Endodermal cell (in vitro differentiated cells): ENCODE measurements around the gene LCE2D. TPM values are rescaled to one million over a fixed set of nuclear protein-coding genes. Genes with fewer than 3 reads are reported as not detected.

Experiments used
- DNase-seq: peaks from one replicate; pipeline ENCODE4 v3.0.0-alpha.2; 2017
- H3K27ac ChIP-seq: 2 replicates; pipeline ENCODE4 v1.5.1; 2013; ENCODE audit warnings: mild to moderate bottlenecking, low read depth, low read length, moderate library complexity
- H3K27me3 ChIP-seq: 2 replicates; pipeline ENCODE4 v1.6.1; 2013; ENCODE audit warnings: mild to moderate bottlenecking, low read length, moderate library complexity; ENCODE audit not compliant: insufficient read depth, control insufficient read depth, poor library complexity, severe bottlenecking
- H3K36me3 ChIP-seq: 2 replicates; pipeline ENCODE4 v1.7.0; 2013; ENCODE audit warnings: mild to moderate bottlenecking, low read length, moderate library complexity; ENCODE audit not compliant: control insufficient read depth, insufficient read depth
- H3K4me1 ChIP-seq: one replicate; pipeline ENCODE4 v1.7.0; 2013; ENCODE audit warnings: low read length; ENCODE audit not compliant: control insufficient read depth, insufficient read depth
- H3K4me3 ChIP-seq: 2 replicates; pipeline ENCODE4 v1.5.1; 2013; ENCODE audit warnings: mild to moderate bottlenecking, low read length, moderate library complexity
- H3K9ac ChIP-seq: 2 replicates; pipeline ENCODE4 v1.6.1; 2013; ENCODE audit warnings: mild to moderate bottlenecking, low read length, moderate library complexity; ENCODE audit not compliant: poor library complexity, severe bottlenecking; ENCODE audit errors: extremely low read depth
- H3K9me3 ChIP-seq: 2 replicates; pipeline ENCODE4 v1.6.1; 2013; ENCODE audit warnings: mild to moderate bottlenecking, low read length, moderate library complexity; ENCODE audit not compliant: control insufficient read depth
- H3K27ac Mint-ChIP-seq: 2 replicates; pipeline ENCODE4 v1.8.0; 2020; ENCODE audit warnings: mixed read lengths
- H3K27me3 Mint-ChIP-seq: 2 replicates; pipeline ENCODE4 v1.8.0; 2021; ENCODE audit warnings: mild to moderate bottlenecking, mixed read lengths; ENCODE audit not compliant: insufficient read depth
- H3K36me3 Mint-ChIP-seq: 2 replicates; pipeline ENCODE4 v1.8.0; 2020; ENCODE audit warnings: low read depth, mixed read lengths
- H3K4me1 Mint-ChIP-seq: 2 replicates; pipeline ENCODE4 v1.8.0; 2020; ENCODE audit warnings: mixed read lengths
- H3K4me3 Mint-ChIP-seq: 2 replicates; pipeline ENCODE4 v1.8.0; 2020; ENCODE audit warnings: mild to moderate bottlenecking, moderate library complexity, mixed read lengths
- H3K9me3 Mint-ChIP-seq: 2 replicates; pipeline ENCODE4 v1.8.0; 2020; ENCODE audit warnings: mild to moderate bottlenecking, mixed read lengths
- CTCF ChIP-seq: fragments of 200-600 bp; sonication (generic); conservative IDR thresholded peaks from 2 replicates; pipeline ENCODE4 v1.5.0; 2021; ENCODE audit warnings: antibody characterized with exemption, mild to moderate bottlenecking
- WGBS, 2 experiments: methylation state at CpG; one replicate each; pipeline versions ENCODE4 v1.1.5 to v1.1.7; 2013; ENCODE audit warnings: missing lambda C conversion rate in 2 of 2, mixed read lengths in 1 of 2; ENCODE audit not compliant: insufficient coverage in 1 of 2, insufficient read length in 1 of 2; 5-methylcytosine and 5-hydroxymethylcytosine counted together
- long read RNA-seq, 4 experiments: library from polyadenylated mRNA in 2 of 4; library from RNA in 1 of 4; library from capped mRNA in 1 of 4; stranded (forward) in 3 of 4; unstranded in 1 of 4; transcript quantifications; one replicate each; pipeline ENCODE4 v2.0.0, GENCODE V29; 2020 to 2021; ENCODE audit warnings: inconsistent platforms in 1 of 4
- polyA plus RNA-seq, 2 experiments: library from polyadenylated mRNA; stranded (reverse); fragments of 50-300 nt; gene quantifications; one replicate each; pipeline ENCODE4 v1.2.3, GENCODE V29; 2013
- total RNA-seq, 2 donors: library from RNA; stranded (reverse); fragmentation: NEBNext Ultra II Directional in 1 of 2; extraction: Animal tissue kit (Norgen Biotek cat#: 25700) in 1 of 2; gene quantifications; 2 replicates in 1 of 2; 3 replicates in 1 of 2; pipeline ENCODE4 v1.2.1, GENCODE V29; 2021

LCE2D gene
- total RNA-seq: not detected
- not detected for polyA plus RNA-seq (2013, experiment 1 of 2)
- not detected for polyA plus RNA-seq (2013, experiment 2 of 2)
- long read RNA-seq, experiment 1: 0 reads
- long read RNA-seq, experiment 2: 0 reads
- long read RNA-seq, experiment 3: 0 reads
- long read RNA-seq, experiment 4: 0 reads

GRCh38 chr1:152663098-152663497 lies at the start of gene LCE2D:
Gene LCE2D, plus strand, starts transcription at chr1:152663380. Its CDS starts 726 bp downstream, at chr1:152664106.
- Histone ChIP-seq H3K4me1 (no peaks in the 10 kb centered on the region), H3K27ac (no peak within 1 kb of the TSS), H3K9ac (no peak within 1 kb of the TSS), H3K9me3 (peaks cover 78% of the 10 kb centered on the region), H3K36me3 (no peaks in the 10 kb centered on the region), H3K27me3 (no peaks in the 10 kb centered on the region), H3K4me3 (no peak within 1 kb of the TSS)
- Mint-ChIP-seq H3K9me3 (peaks cover 93% of the 10 kb centered on the region), H3K4me3 (no peak within 1 kb of the TSS), H3K27ac (no peak within 1 kb of the TSS), H3K27me3 (no peaks in the 10 kb centered on the region), H3K36me3 (no peaks in the 10 kb centered on the region), H3K4me1 (no peaks in the 10 kb centered on the region)
- 42 to 57% methylated on average over 3 of the region's 3 CpGs for WGBS, 2 experiments
- no peak for TF ChIP-seq CTCF
- no peak for DNase-seq

GRCh38 chr1:152613511-152613910 lies 49.7 kb upstream of the LCE2D start, which contains the start of gene LCE3B:
Gene LCE3B, plus strand, starts transcription at chr1:152613811. Its CDS starts 0 bp downstream, at chr1:152613811.
- H3K9me3 ChIP-seq: peaks cover 12% of the 10 kb centered on the region
- H3K9ac ChIP-seq: no peak within 1 kb of the TSS
- H3K36me3 Mint-ChIP-seq: no peaks in the 10 kb centered on the region

GRCh38 chr1:152621993-152622392 lies 41.2 kb upstream of the LCE2D start:
- Mint-ChIP-seq H3K9me3 (peaks cover 91% of the 10 kb centered on the region), H3K27me3 (no peaks in the 10 kb centered on the region), H3K27ac (no peak overlapping the region), H3K4me3 (no peak overlapping the region), H3K36me3 (no peaks in the 10 kb centered on the region), H3K4me1 (no peaks in the 10 kb centered on the region)
- DNase-seq: no peak
- H3K4me1 ChIP-seq: no peaks in the 10 kb centered on the region
- no peaks in the 10 kb centered on the region for H3K36me3 ChIP-seq
- H3K27ac ChIP-seq: no peak overlapping the region
- WGBS, 2 experiments: 49% methylated on average over 3 of the region's 3 CpGs; no CpG with 5 or more reads in 1 of the 2 experiments
- no peak for TF ChIP-seq CTCF
- no peak overlapping the region for H3K4me3 ChIP-seq
- H3K9me3 ChIP-seq: peaks cover 73% of the 10 kb centered on the region
- no peaks in the 10 kb centered on the region for H3K27me3 ChIP-seq
- no peak overlapping the region for H3K9ac ChIP-seq

More at GRCh38 chr1:152613511-152613910, 49.7 kb upstream of the LCE2D start, which contains the start of gene LCE3B:
- H3K4me1 ChIP-seq: no peaks in the 10 kb centered on the region
- Mint-ChIP-seq H3K4me3 (no peak within 1 kb of the TSS), H3K27ac (no peak within 1 kb of the TSS), H3K4me1 (no peaks in the 10 kb centered on the region), H3K9me3 (peaks cover 73% of the 10 kb centered on the region), H3K27me3 (no peaks in the 10 kb centered on the region)
- no peaks in the 10 kb centered on the region for H3K36me3 ChIP-seq
- no peak for TF ChIP-seq CTCF
- DNase-seq: no peak
- WGBS, 2 experiments: no CpG with 5 or more reads among the region's 1 CpG
- H3K27ac ChIP-seq: no peak within 1 kb of the TSS
- no peaks in the 10 kb centered on the region for H3K27me3 ChIP-seq
- H3K4me3 ChIP-seq: no peak within 1 kb of the TSS
